GM12875 (cell line): ENCODE results near the gene RPS6KA2.

Experiments
- H3K4me3 ChIP-seq: one replicate; pipeline ENCODE4 v1.5.1; 2011; ENCODE audit warnings: low read depth, low read length, control low read depth
- TF ChIP-seq, protein P1 (sequence below): IDR thresholded peaks from 2 replicates; pipeline ENCODE4 v1.5.1; 2011; ENCODE audit warnings: low read depth, mild to moderate bottlenecking, control low read depth, inconsistent platforms, low read length, moderate library complexity, borderline replicate concordance; ENCODE audit not compliant: insufficient read depth

RPS6KA2 gene

DNA sequence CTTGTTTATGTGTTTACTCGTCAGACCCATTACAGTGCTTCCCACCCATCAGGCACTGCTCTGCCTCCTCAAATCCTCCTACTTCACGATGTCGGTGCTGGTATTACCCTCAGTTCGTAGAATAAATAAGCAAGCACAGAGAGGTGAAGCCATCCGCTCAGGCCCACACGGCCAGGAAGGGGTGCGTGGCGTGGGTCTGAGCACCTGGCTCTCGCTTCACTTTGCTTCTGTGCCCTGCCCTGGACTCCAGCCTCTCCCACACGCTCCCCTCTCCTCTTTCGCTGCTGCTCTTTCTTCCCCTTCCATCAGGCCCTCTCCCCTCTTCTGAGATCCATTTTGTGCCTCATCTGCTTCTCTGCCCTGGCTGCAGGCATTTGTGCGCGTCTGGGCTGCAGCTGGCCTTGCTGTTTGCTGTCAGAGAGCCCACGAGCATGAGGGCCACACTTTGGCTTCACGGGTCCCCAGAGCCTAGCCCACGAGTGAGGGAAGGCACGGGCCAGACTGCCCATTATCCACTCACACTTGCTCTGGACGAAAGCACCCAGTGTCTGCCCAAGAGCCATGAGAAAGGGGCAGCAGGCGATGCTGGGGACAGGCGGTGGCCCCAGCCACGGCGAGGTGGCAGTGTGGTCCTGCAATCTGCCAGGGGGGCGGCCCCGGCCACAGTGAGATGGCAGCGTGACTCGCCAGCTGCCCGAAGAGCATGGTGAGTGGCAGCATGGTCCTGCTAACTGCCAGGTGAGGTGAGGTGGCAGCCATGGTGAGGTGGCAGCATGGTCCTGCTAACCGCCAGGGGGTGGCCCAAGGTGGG lies 148.1 kb downstream of the RPS6KA2 start:
- H3K4me3 ChIP-seq, result no peak overlapping the region
- TF ChIP-seq, protein P1, sequence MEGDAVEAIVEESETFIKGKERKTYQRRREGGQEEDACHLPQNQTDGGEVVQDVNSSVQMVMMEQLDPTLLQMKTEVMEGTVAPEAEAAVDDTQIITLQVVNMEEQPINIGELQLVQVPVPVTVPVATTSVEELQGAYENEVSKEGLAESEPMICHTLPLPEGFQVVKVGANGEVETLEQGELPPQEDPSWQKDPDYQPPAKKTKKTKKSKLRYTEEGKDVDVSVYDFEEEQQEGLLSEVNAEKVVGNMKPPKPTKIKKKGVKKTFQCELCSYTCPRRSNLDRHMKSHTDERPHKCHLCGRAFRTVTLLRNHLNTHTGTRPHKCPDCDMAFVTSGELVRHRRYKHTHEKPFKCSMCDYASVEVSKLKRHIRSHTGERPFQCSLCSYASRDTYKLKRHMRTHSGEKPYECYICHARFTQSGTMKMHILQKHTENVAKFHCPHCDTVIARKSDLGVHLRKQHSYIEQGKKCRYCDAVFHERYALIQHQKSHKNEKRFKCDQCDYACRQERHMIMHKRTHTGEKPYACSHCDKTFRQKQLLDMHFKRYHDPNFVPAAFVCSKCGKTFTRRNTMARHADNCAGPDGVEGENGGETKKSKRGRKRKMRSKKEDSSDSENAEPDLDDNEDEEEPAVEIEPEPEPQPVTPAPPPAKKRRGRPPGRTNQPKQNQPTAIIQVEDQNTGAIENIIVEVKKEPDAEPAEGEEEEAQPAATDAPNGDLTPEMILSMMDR, result no peak

DNA sequence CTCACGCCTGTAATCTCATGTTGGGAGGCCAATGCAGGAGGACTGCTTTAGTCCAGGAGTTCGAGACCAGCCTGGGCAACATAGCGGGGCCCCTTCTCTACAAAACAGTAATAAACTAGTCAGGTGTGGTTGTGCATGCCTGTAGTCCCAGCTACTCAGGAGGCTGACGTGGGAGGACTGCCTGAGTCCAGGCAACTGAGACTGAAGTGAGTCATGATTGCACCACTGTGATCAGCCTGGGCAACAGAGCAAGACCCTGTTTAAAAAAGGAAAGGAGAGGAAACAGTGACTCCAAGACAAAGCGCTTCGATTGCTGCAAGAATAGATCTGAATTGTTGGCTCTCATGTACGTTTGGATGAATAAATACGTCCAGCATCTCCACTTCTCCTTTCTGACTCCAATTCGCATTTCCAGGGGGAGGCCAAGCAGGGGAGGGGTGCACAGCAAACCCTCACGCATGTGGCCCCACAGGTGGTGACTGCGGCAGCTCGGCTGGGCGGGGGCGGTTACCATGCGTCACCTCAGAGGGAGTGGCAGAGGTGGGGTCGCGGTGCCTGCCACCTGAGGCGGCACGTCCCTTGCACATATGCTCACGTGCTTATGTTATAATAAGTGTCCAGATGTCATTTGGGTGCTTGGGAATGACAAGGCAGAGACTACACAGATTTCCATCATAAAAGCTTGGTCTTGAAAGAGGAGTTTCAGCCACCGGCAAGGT lies 149.2 kb downstream of the RPS6KA2 start:
- H3K4me3 ChIP-seq, result no peak overlapping the region
- TF ChIP-seq, protein P1, result no peak

DNA sequence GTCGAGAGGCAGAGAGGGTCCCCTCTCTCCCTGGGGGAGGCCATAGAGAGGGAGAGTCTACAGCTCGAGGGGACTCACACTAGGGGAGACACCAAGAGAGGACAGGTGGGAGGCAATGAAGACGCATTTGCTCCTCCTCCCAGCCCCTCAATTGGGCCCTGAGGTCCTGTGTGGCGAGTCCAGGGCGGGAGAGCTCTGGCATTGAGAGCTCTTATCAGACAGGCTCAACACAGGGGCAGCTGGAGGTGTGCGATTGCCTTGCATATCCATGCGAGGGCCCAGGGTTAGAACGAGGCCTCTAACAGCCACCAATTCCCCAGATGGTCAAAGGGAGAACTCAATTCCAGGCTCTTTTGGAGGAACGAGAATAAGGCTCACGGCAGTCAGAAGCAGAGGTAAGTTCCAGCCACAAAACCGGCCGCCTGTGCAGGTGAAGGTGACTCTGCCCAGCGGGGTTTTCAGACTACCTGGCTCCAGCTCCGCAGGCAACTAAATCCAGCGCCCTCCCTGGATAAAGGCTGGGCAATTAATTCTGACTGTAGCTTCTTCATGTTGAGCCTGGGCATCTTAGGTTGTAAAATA lies 150.3 kb downstream of the RPS6KA2 start:
- H3K4me3 ChIP-seq, result no peak overlapping the region
- TF ChIP-seq, protein P1, result no peak

DNA sequence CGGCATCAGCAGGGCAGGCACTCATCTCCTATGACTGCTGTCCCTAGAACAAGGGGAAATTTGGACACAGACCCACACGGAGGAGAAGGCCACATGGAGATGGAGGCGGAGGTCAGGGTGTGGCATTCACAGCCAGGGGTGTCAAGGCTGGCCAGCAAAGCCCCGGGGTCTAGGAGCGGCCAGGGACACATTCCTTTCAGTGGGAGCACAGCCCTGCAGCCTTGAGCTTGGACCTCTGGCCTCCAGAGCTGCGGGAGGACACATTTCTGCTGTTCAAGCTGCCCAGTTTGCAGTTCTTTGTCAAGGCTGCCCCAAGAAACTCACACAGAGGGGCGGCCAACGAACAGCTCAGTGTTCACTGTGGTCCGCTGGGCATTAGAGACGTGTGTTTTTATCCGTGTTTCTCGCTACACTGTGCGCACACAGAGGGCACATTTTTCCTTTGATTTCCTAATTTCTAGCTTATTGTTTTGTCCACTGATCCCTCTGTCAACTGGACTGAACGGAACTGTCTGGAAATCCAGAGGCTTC lies 150.9 kb downstream of the RPS6KA2 start:
- H3K4me3 ChIP-seq, result no peak overlapping the region

DNA sequence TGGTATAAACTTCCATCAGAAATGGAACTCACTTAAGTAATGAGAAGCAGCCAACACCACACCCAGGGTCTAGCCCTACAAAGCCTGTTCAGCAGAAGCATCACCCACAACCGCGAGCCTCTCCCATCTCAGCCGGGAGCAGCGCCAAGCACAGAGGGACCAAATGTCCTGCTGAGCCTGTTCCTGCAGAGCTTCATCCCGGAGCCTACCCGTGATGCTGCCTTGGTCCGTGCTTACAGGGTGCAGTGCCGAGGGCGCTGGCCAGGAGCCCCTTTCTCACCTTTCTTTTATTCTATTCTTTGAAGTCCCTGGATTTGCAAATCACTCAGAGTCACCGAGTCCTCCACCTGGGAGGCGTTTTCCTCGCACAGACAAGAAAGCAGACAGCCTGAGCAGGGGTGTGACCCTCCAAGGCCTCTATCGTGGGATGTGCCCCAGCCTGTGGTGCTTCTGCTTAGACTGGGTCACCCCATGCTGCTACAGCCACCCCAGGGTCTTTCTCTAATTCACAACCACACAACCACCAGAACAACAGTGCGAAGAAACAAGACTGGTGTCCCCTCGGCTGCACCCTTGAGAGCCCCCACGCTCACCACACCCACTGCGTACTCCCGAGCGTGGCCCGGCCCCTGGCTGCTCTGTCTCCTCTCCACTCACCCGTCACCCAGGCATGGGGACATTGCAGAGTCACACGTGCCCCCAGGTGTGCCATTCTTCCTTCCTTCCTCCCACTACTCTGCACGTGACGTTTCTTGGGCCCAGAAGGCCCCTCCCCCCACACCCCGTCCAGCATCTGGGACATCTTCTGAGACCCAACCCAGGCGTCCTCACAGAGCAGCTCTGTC lies 152.1 kb downstream of the RPS6KA2 start:
- TF ChIP-seq, protein P1, result no peak
- H3K4me3 ChIP-seq, result no peak overlapping the region

More for the DNA sequence above, 150.9 kb downstream of the RPS6KA2 start:
- TF ChIP-seq, protein P1, result no peak

DNA sequence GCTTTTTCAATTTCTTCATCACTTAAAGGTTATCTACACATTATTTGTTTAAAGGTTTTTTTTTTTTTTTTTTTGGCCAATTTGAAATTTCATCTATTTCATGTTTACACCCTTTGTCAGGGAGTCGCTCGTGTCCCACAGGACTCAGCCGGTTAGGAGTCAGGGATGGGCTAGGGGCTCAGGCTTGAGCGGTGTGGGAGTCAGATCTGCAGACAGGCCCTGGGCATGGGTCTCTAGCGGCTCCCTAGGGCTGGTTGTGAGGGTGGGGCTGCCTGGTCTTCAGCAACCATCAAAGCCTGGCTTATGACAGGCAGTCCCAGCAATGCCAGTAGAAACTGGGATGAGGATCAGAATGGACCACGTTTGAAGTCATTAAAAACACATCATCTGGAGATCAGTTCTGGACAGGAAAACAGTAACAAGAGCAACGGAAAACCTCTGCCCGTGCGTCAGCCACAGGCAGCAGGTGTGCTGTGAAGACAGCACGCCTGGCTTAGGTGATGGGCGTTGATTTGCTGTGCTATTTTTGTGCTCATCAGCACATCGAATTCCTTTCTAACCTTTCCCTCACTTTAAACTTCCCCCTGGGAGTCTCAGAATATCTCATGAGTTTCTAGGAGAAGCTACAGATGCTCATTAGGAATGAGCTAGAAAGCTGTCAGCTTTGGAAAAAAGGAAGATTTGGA lies 153.0 kb downstream of the RPS6KA2 start:
- H3K4me3 ChIP-seq, result no peak overlapping the region
- TF ChIP-seq, protein P1, result no peak
